Measurements from ENCODE around the gene TBCE. TPM values are rescaled to one million over a fixed set of nuclear protein-coding genes. Genes with fewer than 3 reads are reported as not detected.
"Not testable (repeated sequence)": the region's sequence is repeated elsewhere in the genome, so short reads cannot be mapped to it uniquely, and the experiment has no call there.

Gene TBCE
- total and polyA plus RNA-seq, 2 experiments from 2014 or later = 21.5 to 43.9 TPM

- DNase-seq (ENCODE audit: low spot score) = no peak
- Histone ChIP-seq H3K4me3 (no peak overlapping the region), H3K9me2 (replicated peaks; ENCODE audit: insufficient read depth) (no peaks in the 10 kb centered on the region), H3K27ac (no peak overlapping the region), H3K4me1 (ENCODE audit: insufficient read depth) (no peaks in the 10 kb centered on the region), H3K27me3 (no peaks in the 10 kb centered on the region), H4K20me1 (ENCODE audit: insufficient read depth, poor library complexity, severe bottlenecking) (peaks cover 3% of the 10 kb centered on the region), H3K9me3 (ENCODE audit: low read depth) (no peaks in the 10 kb centered on the region), H3K36me3 (replicated peaks; ENCODE audit: insufficient read depth, low read depth) (no peaks in the 10 kb centered on the region), H3K4me2 (no peak overlapping the region), H2AFZ (no peak overlapping the region), H3K79me2 (peaks cover 61% of the 10 kb centered on the region)
- no peak for TF ChIP-seq EZH2phosphoT487 (IDR thresholded peaks at IDR 0.05; ENCODE audit: low read depth, severe bottlenecking, unreplicated experiment)
- no peak for TF ChIP-seq EZH2 (IDR thresholded peaks at IDR 0.05; ENCODE audit: borderline replicate concordance)
- no peak for TF ChIP-seq CTCF (IDR thresholded peaks at IDR 0.05; ENCODE audit: poor library complexity)
- WGBS (ENCODE audit: low lambda C conversion rate, missing lambda C conversion rate) = 96% methylated on average over 5 of the region's 5 CpGs
These were observed 2.6 kb downstream of the TBCE start for GRCh38 chr1:235369802-235370201.

GRCh38 chr1:235375919-235376605 is 8.8 kb downstream of the TBCE start:
- TF ChIP-seq EZH2 (IDR thresholded peaks at IDR 0.05; ENCODE audit: borderline replicate concordance) = no peak
- TF ChIP-seq CTCF (IDR thresholded peaks at IDR 0.05; ENCODE audit: poor library complexity) = no peak
- no peak for TF ChIP-seq EZH2phosphoT487 (IDR thresholded peaks at IDR 0.05; ENCODE audit: low read depth, severe bottlenecking, unreplicated experiment)
- H3K27me3 ChIP-seq = no peaks in the 10 kb centered on the region
- no peaks in the 10 kb centered on the region for H3K9me2 ChIP-seq (replicated peaks; ENCODE audit: insufficient read depth)

GRCh38 chr1:235378134-235378735 is 11.0 kb downstream of the TBCE start:
- not testable (repeated sequence) for DNase-seq (ENCODE audit: low spot score); H3K4me2 ChIP-seq; H3K4me3 ChIP-seq; H2AFZ ChIP-seq; H3K36me3 ChIP-seq (replicated peaks; ENCODE audit: insufficient read depth, low read depth); H3K9me3 ChIP-seq (ENCODE audit: low read depth); H3K27me3 ChIP-seq; H4K20me1 ChIP-seq (ENCODE audit: insufficient read depth, poor library complexity, severe bottlenecking); H3K27ac ChIP-seq; H3K9me2 ChIP-seq (replicated peaks; ENCODE audit: insufficient read depth); H3K4me1 ChIP-seq (ENCODE audit: insufficient read depth)
- 94% methylated on average over 11 of the region's 11 CpGs for WGBS (ENCODE audit: low lambda C conversion rate, missing lambda C conversion rate)
- H3K79me2 ChIP-seq = peaks cover 59% of the 10 kb centered on the region

More at GRCh38 chr1:235375919-235376605, 8.8 kb downstream of the TBCE start:
- H3K4me2 ChIP-seq = no peak overlapping the region
- H3K4me1 ChIP-seq (ENCODE audit: insufficient read depth) = no peaks in the 10 kb centered on the region
- H3K4me3 ChIP-seq = no peak overlapping the region
- WGBS (ENCODE audit: low lambda C conversion rate, missing lambda C conversion rate) = 98% methylated on average over 6 of the region's 6 CpGs
- no peak overlapping the region for H2AFZ ChIP-seq
- H4K20me1 ChIP-seq (ENCODE audit: insufficient read depth, poor library complexity, severe bottlenecking) = peaks cover 3% of the 10 kb centered on the region
- no peak overlapping the region for H3K27ac ChIP-seq
- H3K36me3 ChIP-seq (replicated peaks; ENCODE audit: insufficient read depth, low read depth) = no peaks in the 10 kb centered on the region
- H3K79me2 ChIP-seq = peaks cover 76% of the 10 kb centered on the region
- no peak for DNase-seq (ENCODE audit: low spot score)
- H3K9me3 ChIP-seq (ENCODE audit: low read depth) = no peaks in the 10 kb centered on the region

GRCh38 chr1:235381955-235382739 is 14.9 kb downstream of the TBCE start:
- H3K4me2 ChIP-seq; H3K4me1 ChIP-seq (ENCODE audit: insufficient read depth); H3K9me2 ChIP-seq (replicated peaks; ENCODE audit: insufficient read depth); H3K9me3 ChIP-seq (ENCODE audit: low read depth); H2AFZ ChIP-seq; H4K20me1 ChIP-seq (ENCODE audit: insufficient read depth, poor library complexity, severe bottlenecking); H3K4me3 ChIP-seq; H3K36me3 ChIP-seq (replicated peaks; ENCODE audit: insufficient read depth, low read depth); H3K27me3 ChIP-seq; DNase-seq (ENCODE audit: low spot score); H3K27ac ChIP-seq: not testable (repeated sequence)
- peaks cover 25% of the 10 kb centered on the region for H3K79me2 ChIP-seq
- WGBS (ENCODE audit: low lambda C conversion rate, missing lambda C conversion rate) = 80% methylated on average over 1 of the region's 3 CpGs

GRCh38 chr1:235385633-235386032 is 18.4 kb downstream of the TBCE start:
- H3K9me2 ChIP-seq (replicated peaks; ENCODE audit: insufficient read depth) = not testable (repeated sequence)

More at GRCh38 chr1:235385633-235386032, 18.4 kb downstream of the TBCE start:
- H3K36me3 ChIP-seq (replicated peaks; ENCODE audit: insufficient read depth, low read depth); H3K9me3 ChIP-seq (ENCODE audit: low read depth); DNase-seq (ENCODE audit: low spot score); H3K27me3 ChIP-seq; H4K20me1 ChIP-seq (ENCODE audit: insufficient read depth, poor library complexity, severe bottlenecking); H3K4me2 ChIP-seq; H3K4me3 ChIP-seq; H3K4me1 ChIP-seq (ENCODE audit: insufficient read depth); H3K27ac ChIP-seq; H2AFZ ChIP-seq: not testable (repeated sequence)
- WGBS (ENCODE audit: low lambda C conversion rate, missing lambda C conversion rate) = 100% methylated on average over 1 of the region's 1 CpG
- H3K79me2 ChIP-seq = peaks cover 28% of the 10 kb centered on the region

Measured in hepatocyte (in vitro differentiated cells).